ENCODE data around the gene MCF2L2. TPM values are rescaled to one million over a fixed set of nuclear protein-coding genes. Genes with fewer than 3 reads are reported as not detected.
A peak's percentile ranks its signal among the peaks of the same experiment; 100 is the strongest.

MCF2L2 gene
- total and polyA plus RNA-seq, 3 donors from 2014 or later = 6.8 to 24.2 (median 14.6) TPM

- Histone ChIP-seq H3K27ac (peak overlapping the region in 1 of 2 donors; percentile 22), H3K4me3 (no peak overlapping the region), H3K4me1 (no peaks in the 10 kb centered on the region), H3K36me3 (ENCODE audit: low read depth, missing control alignments) (no peaks in the 10 kb centered on the region), H3K9me3 (no peaks in the 10 kb centered on the region), H3K27me3 (no peaks in the 10 kb centered on the region)
- WGBS, 2 donors = 28 to 34% methylated on average over 4 of the region's 4 CpGs
- TF ChIP-seq POLR2A (IDR thresholded peaks at IDR 0.05) (no peak), CTCF (IDR thresholded peaks at IDR 0.05) (no peak)
- intact Hi-C loops (cut with DNase I; ENCODE audit: low total_unique reads) = no loop called here
- peak; percentile 52 for DNase-seq
These were observed 21.0 kb upstream of the MCF2L2 start for GRCh38 chr3:183449391-183449790.

- WGBS, 2 donors = 32% methylated on average over 3 of the region's 3 CpGs
- H3K4me1 ChIP-seq = no peaks in the 10 kb centered on the region
- H3K36me3 ChIP-seq (ENCODE audit: low read depth, missing control alignments) = no peaks in the 10 kb centered on the region
- no peaks in the 10 kb centered on the region for H3K9me3 ChIP-seq
- TF ChIP-seq POLR2A (IDR thresholded peaks at IDR 0.05) = no peak
- no peak for TF ChIP-seq CTCF (IDR thresholded peaks at IDR 0.05)
- H3K27me3 ChIP-seq = no peaks in the 10 kb centered on the region
- H3K27ac ChIP-seq = peak overlapping the region in 1 of 2 donors; percentile 86
- DNase-seq = no peak
- intact Hi-C loops (cut with DNase I; ENCODE audit: low total_unique reads) = no loop called here
- peak overlapping the region; percentile 76 to 83 for H3K4me3 ChIP-seq
These were observed 20.1 kb upstream of the MCF2L2 start for GRCh38 chr3:183448369-183449128.

GRCh38 chr3:183447206-183448001, 19.0 kb upstream of the MCF2L2 start:
- H3K4me3 ChIP-seq = peak overlapping the region; percentile 76 to 83
- no peaks in the 10 kb centered on the region for H3K9me3 ChIP-seq
- no peaks in the 10 kb centered on the region for H3K27me3 ChIP-seq
- 0 to 1% methylated on average over 28 to 53 of the region's 54 CpGs for WGBS, 2 donors
- H3K4me1 ChIP-seq = no peaks in the 10 kb centered on the region
- no peaks in the 10 kb centered on the region for H3K36me3 ChIP-seq (ENCODE audit: low read depth, missing control alignments)
- peak overlapping the region; percentile 29 to 86 for H3K27ac ChIP-seq
- TF ChIP-seq CTCF (IDR thresholded peaks at IDR 0.05) (no peak), POLR2A (IDR thresholded peaks at IDR 0.05) (no peak)
- intact Hi-C loops (cut with DNase I; ENCODE audit: low total_unique reads) = no loop called here
- DNase-seq = peak; percentile 97

GRCh38 chr3:183446838-183447205, 18.4 kb upstream of the MCF2L2 start:
- Histone ChIP-seq H3K36me3 (ENCODE audit: low read depth, missing control alignments) (no peaks in the 10 kb centered on the region), H3K4me3 (peak overlapping the region; percentile 76 to 83), H3K27me3 (no peaks in the 10 kb centered on the region), H3K4me1 (no peaks in the 10 kb centered on the region), H3K9me3 (no peaks in the 10 kb centered on the region), H3K27ac (peak overlapping the region; percentile 29 to 86)
- intact Hi-C loops (cut with DNase I; ENCODE audit: low total_unique reads) = no loop called here
- DNase-seq = no peak
- TF ChIP-seq CTCF (IDR thresholded peaks at IDR 0.05) (no peak), POLR2A (IDR thresholded peaks at IDR 0.05) (no peak)
- WGBS, 2 donors = 69 to 87% methylated on average over 2 of the region's 2 CpGs
